ENCODE results near the gene IPO11.
A peak's percentile ranks its signal among the peaks of the same experiment; 100 is the strongest.

IPO11 gene

DNA sequence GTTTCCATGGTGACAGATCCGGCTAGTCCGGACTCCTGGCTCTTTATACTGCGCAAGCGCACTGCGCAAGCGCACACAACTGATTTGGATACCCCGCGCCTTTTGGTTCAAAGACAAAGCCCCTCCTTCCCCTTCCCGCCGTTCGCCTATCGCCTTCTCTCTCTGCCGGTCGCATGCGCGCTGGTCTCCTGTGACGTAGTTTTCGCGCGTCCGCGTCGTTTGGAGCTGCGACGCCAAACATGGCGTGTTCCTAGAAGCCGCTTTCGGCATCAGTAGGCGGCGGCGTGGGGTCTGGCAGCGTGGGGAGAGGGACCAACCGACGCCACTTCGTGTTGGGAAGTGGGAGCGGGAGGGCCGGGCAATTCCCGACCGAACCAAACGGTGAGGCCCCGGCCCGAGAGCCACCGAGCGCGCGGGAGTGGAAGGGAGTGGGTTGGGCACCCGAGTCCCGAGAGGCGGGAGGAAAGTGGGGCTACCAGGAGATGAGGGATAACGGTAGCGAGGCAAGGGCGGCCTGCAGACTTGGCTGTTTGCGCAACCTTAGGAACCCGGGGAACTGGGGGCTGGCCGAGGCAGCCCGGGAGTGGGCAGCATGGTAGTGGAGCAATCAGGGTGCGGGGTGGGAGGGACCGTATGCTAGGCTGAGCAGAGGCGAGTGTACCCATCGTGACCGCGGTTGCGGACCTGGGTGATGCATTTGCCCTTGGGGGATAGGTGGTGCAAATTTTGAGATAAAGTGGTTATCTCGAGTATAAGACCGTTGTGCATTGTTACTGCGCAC lies at the start of gene IPO11:
TSS of gene IPO11 (plus strand) at position 215 of the 781 bp plus-strand sequence. CDS start 24,517 bp downstream, outside the sequence.
- peak; percentile 100 for DNase-seq (ENCODE audit: low spot score)

DNA sequence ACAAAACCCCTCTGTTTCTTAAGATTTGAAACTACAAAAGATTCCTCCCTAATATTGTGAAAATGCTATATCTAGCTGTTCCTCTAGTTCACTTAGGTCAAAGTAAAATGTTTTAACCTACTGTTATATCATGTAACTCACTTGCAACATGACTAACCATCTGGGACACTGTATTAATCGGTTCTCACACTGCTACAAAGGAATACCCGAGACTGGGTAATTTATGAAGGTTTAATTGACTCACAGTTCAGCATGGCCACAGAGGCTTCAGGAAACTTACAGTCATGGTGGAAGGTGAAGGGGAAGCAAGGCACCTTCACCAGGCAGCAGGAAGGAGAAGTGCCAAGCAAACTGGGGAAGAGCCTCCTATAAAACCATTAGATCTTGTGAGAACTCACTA lies 43.5 kb upstream of the IPO11 start:
- DNase-seq (ENCODE audit: low spot score) = no peak

DNA sequence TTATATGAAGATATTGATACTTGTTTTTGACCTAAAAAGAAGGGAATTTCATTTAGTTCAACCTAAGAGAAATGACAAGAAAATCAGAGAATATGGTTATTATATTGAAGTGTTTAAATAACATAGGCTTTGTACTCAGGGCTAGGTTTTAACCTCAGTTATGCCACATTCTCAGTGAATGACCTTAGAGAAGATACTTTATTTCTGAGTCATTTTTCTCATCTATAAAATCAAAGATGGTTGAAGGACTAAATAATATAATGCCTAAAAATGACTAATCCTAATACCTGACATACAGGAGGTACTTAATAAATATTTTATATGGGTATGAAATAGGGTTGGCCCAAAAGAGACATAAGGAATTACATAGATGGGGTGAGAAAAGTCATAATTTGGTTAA lies 41.2 kb upstream of the IPO11 start:
- DNase-seq (ENCODE audit: low spot score) = no peak

DNA sequence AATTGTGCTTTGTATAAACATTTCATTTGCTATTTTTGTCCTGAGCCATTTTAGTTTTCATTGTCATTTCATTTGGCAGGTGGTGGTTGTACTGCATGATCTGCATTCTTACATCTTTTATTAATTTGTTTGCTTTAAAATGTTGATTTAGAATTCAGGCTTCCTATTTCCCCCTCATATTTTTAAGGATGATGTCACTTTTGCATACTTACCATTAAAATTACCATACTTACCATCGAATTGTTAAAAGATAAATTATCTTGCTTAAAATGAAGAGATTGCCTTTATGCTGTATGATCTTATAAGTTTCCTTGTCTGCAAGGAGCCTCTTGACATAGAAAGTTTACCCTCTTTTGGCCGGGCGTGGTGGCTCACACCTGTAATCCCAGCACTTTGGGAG lies 40.0 kb upstream of the IPO11 start:
- DNase-seq (ENCODE audit: low spot score) = no peak

DNA sequence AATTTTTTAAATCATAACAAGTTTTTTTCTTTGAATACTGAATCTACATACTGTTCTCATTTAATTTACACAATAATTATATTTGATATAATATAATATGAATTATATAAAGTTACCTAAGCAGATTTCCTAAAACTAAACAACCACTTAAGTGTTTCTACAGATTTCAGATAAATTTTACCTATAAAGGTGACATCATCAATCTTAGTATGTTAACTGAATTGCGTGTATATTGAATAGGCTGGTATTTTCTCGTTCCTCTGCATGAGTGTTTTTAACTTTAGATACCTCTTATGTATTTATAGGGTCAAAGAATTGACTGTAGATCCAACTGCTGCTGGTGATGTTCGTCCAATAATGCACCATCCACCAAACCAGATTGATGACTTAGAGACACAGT lies 39.2 kb upstream of the IPO11 start:
- DNase-seq (ENCODE audit: low spot score) = no peak

DNA sequence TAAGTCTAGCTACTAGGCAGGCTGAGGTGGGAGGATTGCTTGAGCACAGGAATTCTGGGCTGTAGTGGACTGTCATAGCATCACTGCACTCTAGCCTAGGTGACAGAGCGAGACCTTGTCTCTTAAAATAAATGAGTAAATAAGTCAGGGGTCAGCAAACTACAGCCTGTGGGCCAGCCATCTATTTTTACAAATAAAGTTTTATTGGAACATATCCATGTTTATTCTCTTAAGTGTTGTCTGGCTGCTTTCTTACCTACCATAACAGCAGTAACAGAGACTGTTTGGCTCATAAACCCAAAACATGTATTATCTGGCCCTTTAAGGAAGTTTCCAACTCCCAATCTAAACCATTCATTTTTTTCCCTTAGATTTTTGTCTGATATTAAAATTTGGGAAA lies 38.5 kb upstream of the IPO11 start:
- no peak for DNase-seq (ENCODE audit: low spot score)

DNA sequence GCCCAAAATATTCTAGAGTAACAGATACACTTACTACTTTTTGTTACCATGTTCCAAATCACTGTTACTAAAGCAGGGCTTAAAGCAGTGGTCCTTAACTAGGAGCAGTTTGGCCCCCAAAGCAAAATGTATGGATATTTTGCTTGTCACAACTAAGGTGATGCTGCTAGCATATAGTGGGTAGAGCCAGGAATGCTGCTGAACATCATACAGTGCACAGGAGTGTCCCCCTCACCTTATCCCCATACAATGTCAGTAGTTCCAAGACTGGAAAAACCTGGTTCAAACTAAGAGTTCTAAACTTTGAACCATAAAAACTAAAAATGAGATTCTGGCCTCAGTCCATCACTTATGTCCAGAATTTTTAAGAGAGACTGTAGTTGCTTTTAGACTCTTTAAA lies 36.9 kb upstream of the IPO11 start:
- no peak for DNase-seq (ENCODE audit: low spot score)

DNA sequence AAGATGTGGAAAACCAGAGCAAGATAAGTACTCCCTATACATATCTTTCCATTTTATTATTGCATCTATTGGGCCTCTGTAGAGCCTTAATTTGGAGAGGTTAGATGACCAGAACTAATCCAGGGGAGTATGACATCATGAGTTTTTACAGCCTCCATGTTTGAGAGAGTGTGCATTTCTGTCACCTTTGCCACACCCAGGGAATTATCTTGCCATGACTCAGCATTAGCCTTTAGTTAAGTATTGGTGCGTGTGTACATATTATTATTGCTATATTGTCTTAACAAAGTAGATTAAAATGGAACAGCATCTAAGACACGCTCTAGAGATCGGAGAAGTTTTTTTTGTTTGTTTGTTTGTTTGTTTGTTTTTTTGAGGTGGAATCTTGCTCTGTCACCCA lies 36.5 kb upstream of the IPO11 start:
- no peak for DNase-seq (ENCODE audit: low spot score)

DNA sequence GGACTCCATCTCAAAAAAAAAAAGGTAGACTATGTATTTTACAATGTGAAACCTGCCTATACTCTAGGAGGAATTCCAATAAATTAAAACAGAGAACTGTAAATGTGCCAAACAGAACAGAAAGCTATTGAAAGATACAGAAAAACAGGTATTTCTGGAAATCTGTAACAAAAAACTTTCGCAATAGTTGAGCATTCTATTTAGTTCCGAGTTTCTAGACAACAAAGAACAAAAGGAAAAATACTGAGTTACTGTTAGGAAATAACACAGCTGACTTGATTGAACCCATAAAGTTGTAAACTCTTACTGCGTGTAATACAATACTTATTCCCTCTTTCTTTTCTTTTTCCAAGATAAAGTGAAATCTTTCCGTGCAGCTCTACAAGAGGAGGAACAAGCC lies 27.4 kb upstream of the IPO11 start:
- DNase-seq (ENCODE audit: low spot score) = no peak

DNA sequence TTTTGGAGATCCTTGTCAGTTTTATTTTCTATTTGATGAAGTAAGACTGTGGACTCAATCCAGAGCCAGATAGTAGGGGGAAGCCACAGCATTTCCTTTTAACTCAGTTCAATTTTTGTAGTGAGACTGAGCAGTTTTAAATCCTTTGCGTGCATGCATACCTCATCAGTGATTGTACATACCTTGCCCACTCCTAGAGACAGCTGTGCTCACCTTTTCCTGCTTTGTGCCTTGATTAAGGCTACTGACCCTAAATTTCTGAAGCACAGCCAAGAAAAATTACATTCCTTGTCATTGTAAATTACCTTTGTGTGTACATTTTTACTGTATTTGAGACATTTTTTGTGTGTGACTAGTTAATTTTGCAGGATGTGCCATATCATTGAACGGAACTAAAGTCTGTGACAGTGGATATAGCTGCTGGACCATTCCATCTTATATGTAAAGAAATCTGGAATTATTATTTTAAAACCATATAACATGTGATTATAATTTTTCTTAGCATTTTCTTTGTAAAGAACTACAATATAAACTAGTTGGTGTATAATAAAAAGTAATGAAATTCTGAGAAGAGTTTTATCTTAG lies 26.7 kb upstream of the IPO11 start:
- DNase-seq (ENCODE audit: low spot score) = no peak

DNA sequence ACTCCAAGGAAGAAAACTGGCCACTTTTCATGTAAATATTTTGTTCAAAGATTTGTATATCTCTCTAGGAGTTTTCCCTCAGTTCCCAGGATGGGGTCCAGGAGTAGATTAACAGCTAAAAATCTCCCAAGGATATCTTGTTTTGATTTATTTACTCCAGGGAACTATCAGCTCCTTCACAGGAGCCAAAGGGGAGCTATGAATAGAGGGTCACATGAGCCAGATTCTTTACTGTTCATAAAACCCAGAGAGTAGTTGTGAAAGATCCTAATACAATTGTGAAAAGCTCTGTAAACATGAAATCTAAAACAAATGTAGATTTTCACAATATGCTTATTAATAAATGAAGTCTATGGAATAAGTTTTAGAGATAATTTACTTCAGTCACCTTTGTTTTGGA lies 25.7 kb upstream of the IPO11 start:
- DNase-seq (ENCODE audit: low spot score) = no peak

DNA sequence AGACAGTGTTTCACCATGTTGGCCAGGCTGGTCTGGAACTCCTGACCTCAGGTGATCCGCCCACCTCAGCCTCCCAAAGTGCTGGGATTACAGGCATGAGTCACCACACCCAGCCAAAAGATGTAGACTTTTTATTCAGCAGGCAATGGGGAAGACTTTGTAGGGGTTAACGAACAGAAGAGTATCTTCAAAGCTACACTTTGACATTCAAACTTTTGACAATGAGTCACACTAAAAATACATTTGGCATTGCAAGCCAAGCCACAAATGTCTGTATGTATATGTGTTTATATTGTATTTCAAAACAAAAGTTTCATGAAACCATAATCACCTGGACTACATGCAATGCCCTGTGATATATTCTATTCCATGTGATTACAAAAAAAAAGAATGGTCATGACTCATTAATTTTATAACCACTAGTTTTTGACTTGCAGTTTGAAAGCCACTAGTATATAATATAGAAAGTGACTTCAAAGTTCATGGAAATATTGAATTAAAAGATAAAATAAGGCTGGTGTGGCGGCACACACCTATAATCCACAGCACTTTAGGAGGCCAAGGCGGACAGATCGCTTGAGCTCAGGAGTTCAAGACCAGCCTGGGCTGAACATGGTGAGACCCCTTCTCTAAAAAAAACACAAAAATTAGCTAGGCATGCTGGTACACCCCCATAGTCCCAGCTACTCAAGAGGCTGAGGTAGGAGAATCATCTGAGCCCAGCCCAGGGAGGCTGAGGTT lies 17.2 kb upstream of the IPO11 start:
- no peak for DNase-seq (ENCODE audit: low spot score)

DNA sequence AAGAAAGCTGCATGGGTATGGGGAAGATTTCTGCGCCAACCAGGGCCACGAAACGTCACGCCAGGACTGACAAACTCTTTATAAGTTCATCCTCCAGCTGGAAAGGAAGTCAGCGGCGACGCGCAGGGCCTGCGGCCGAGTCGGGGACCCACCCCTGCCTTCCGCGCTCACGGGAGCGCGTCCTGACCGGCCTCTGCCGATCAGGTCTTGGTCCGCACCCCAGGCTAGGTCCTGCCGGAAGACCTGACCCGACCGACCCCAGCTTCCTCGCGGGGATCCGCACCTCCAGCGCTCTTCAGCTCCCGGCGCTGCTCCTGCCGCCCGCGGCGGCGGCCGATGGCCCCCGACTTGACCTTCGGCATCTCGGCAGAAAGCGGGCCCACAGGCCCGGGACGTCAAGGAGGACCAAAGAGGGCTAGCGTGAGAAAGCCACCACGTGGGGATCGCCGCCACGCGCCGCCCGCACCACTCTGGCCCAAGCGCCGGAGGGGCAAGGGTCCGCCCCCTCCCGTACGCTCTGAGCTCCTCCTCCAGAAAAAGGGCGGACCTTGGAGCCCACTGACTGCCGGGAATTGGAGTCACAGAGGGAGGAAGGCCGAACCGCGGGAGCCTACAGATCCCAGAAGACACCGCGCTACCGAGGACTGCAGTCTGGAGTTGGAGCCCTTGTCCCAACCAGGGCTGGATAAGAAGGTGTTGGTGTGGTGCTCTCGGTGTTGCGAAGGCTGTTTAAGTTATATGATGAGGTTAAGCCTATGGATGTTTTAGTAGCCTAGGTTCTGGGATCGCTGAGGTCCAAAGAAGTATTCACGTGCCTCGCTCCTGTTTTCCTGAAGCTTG lies 8.9 kb upstream of the IPO11 start, which contains the start of gene DIMT1:
TSS of gene DIMT1 (minus strand) at position 495 of the 840 bp plus-strand sequence. CDS start at position 362, 133 bp downstream.
- peak; percentile 99 for DNase-seq (ENCODE audit: low spot score)

DNA sequence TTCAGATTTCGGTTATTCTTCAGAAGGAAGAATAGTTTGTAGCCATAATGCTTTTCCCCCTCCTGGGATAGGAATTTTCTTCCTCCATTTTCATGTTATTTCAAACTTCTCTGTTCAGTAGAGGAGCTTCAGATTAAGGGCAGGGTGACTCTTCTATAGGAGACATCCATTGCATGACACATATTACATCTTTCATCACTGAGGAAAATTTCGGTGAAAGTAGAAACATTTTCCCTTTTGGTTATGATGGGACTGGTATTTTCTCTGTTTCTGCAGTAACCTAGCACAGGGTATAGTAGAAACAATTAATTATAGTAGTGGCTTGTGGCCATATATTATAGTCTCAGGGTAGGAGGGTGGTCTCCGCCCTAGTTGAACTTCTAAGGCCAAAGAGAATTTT lies 1.1 kb downstream of the IPO11 start:
- DNase-seq (ENCODE audit: low spot score) = no peak

DNA sequence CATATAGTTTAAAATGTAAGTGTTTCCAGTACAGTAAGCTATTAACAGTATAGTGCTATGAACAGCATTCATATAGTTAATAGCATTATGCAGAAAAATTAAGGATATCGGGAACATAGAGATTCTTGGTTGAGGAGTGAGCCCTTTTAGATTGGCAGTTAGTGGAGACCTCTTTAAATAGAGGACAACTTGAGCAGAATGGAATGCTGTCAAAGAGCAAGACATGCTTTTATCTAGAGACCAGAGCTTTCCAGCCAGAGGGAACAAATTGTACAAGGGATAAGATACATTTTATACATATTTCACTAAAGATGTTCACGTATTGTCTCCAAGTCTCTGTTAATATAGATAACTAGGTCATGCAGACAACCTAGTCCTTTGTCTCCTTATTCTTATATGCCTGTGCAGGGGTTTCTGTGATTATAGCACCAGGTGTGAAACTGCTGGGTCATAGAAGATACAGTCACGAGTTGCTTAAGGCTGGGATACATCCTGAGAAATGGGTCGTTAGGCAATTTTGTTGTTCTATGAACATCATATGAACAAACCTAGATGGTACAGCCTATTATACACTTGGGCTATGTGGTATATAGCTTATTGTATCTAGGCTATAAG lies 6.0 kb downstream of the IPO11 start:
- no peak for DNase-seq (ENCODE audit: low spot score)

DNA sequence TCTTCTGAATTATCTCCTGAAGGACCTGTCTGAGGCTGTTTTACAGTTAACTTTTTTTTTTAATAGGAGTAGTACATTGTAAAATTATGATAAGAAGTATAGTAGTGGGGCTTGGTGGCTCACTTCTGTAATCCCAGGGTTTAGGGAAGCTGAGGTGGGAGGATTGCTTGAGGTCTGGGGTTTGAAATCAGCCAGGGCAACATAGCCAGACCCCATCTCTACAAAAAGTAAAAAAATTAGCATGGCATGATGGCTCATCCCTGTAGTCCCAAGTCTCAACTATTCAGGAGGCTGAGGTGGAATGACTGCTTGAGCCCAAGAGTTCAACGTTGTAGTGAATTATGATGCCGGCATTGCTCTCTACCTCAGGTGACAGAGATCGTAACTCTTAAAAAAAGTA lies 7.0 kb downstream of the IPO11 start:
- no peak for DNase-seq (ENCODE audit: low spot score)

DNA sequence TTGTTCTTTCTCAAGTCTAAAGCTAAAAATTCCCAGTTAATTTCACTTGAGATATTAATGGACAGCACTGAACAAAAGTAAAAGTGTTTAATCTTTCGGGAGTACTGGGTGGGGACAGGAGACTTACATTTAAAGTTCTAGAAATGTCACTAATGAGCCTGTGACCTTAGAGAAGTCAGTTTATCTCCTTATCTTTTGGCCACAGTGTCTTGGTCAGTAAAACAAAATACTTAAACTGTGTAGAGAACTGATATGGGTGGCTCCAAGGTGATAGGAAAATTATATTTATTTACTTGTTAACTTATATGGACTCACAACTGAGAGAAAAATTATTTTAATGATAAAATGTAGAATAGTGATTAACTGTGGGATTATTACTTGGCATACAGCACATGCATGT lies 8.9 kb downstream of the IPO11 start:
- DNase-seq (ENCODE audit: low spot score) = no peak

DNA sequence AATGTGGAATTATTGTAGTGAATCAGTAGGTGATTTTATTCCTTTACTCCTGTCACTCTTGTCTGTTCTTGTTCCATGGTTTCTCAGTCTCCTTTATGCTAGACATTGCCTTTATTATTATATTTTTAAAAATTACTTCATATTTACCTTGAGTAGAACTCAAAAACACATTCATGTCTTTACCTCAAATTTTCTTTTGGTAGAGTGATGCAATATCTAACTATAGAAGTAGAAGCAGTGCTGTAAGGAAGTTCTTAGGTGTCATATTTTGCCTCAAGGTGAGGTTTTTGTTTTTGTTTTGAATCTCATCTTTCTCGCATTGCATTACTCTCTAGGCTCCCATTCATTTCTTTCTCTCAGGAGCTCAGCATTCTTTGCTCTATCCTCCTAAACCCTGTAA lies 12.2 kb downstream of the IPO11 start:
- no peak for DNase-seq (ENCODE audit: low spot score)

DNA sequence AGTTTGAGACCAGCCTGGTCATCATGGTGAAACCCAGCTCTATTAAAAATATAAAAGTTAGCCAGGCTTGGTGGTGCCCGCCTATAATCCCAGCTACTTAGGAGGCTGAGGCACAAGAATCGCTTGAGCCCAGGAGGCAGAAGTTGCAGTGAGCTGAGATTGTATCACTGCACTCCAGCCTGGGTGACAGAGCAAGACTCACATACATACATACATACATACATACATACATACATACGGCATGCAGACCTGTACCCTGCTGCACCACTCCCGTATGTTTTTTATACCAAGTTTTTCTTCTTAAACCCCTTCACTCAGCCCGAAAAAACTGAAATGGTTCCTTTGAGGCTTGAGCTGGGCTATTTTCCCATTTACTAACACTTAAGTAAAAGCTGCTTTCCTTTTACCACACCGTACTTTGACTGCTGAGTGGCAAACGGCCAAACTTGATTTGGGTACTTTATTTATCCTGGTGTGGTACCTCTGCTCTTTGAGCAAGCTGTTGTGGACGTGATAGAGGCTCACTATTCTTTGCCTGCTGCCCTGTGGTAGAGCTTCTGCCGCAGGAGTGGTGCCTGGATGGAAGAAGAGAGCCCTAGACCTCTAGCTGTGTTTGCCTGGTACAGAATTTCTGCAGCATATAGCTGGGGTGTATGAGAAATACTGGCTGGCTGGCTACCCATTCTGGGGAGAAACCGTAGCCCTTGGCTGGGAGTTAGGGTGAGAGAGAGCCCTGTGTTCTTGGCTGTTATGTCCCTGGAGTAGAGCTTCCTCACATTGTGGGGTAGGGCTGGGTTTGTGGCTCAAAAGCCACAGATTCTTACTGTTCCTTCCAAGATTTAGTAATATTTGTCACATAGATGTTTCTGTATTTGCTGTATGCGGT lies 19.4 kb downstream of the IPO11 start:
- no peak for DNase-seq (ENCODE audit: low spot score)

DNA sequence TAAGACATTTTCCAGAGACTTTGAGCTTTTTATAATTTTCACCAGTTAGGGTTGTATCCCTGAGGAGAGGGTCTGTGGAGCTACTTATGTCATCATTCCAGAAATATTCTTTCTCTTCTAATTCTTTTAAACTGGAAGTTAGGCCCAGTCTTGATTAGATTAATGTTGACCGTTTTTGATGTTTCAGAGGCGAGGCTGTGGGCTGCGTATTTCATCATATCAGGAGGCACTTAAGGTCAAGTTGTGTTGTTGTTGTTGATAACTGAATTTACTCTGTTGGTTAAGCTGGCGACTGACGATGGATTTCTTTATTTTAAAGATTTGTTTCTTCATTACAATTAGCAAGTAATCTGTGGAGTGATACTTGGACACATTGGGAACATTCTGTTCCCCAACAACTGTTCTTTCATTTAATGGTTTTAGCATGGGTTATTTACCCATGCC lies 20.1 kb downstream of the IPO11 start:
- DNase-seq (ENCODE audit: low spot score) = no peak

DNA sequence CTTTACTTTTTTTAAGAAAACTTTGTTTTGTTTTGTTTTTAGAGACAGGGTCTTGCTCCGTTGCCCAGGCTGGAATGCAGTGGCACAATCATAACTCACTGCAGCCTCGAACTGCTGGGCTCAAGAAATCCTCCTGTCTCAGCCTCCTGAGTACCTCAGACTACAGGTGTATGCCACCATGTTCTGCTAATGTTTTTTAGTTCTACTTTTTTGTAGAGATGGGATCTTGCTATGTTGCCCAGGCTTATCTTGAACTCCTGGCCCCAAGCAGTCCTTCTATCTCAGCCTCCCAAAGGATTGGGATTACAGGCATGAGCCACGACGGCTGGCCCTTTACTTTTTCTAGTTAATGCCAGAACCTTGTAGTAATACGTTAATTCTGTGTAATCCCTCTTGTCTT lies 36.0 kb downstream of the IPO11 start:
- no peak for DNase-seq (ENCODE audit: low spot score)

All from NAMALWA (cell line).